HG02588 (cell line): ENCODE measurements around the gene FAM204A.
A peak's percentile ranks its signal among the peaks of the same experiment; 100 is the strongest.

Experiments
- ATAC-seq: cut with Tn5 transposase; IDR thresholded peaks from one replicate; pipeline ENCODE4 v1.9.1; 2021; ENCODE audit warnings: mild to moderate bottlenecking, moderate library complexity; ENCODE audit not compliant: unreplicated experiment

FAM204A gene

GRCh38 chr10:118341791-118342637, at the start of gene FAM204A:
FAM204A (minus strand) TSS chr10:118342324; CDS start chr10:118336415, 5,909 bp downstream.
- ATAC-seq, result peak; percentile 100

- ATAC-seq, result no peak
Observed at GRCh38 chr10:118383699-118384098, 41.6 kb upstream of the FAM204A start.

GRCh38 chr10:118383063-118383689, 41.1 kb upstream of the FAM204A start:
- no peak for ATAC-seq

- ATAC-seq, result no peak
Observed at GRCh38 chr10:118374404-118374803, 32.3 kb upstream of the FAM204A start.

GRCh38 chr10:118373786-118374185, 31.7 kb upstream of the FAM204A start:
- no peak for ATAC-seq

GRCh38 chr10:118370499-118370898, 28.4 kb upstream of the FAM204A start:
- ATAC-seq, result no peak

- no peak for ATAC-seq
Observed at GRCh38 chr10:118369641-118370205, 27.6 kb upstream of the FAM204A start.

GRCh38 chr10:118365702-118366101, 23.6 kb upstream of the FAM204A start:
- no peak for ATAC-seq

GRCh38 chr10:118362103-118362502, 20.0 kb upstream of the FAM204A start:
- no peak for ATAC-seq

GRCh38 chr10:118358327-118358726, 16.2 kb upstream of the FAM204A start:
- ATAC-seq, result no peak

GRCh38 chr10:118357841-118358240, 15.7 kb upstream of the FAM204A start:
- ATAC-seq, result no peak

GRCh38 chr10:118356628-118357027, 14.5 kb upstream of the FAM204A start:
- no peak for ATAC-seq

- no peak for ATAC-seq
Observed at GRCh38 chr10:118355234-118355633, 13.1 kb upstream of the FAM204A start.

- ATAC-seq, result no peak
Observed at GRCh38 chr10:118349235-118349634, 7.1 kb upstream of the FAM204A start.

- no peak for ATAC-seq
Observed at GRCh38 chr10:118343549-118343948, 1.4 kb upstream of the FAM204A start.

GRCh38 chr10:118343115-118343514, 991 bp upstream of the FAM204A start:
- ATAC-seq, result no peak

- no peak for ATAC-seq
Observed at GRCh38 chr10:118342638-118343020, 505 bp upstream of the FAM204A start.

- no peak for ATAC-seq
Observed at GRCh38 chr10:118340486-118340885, 1.6 kb downstream of the FAM204A start.

GRCh38 chr10:118339111-118339510, 3.0 kb downstream of the FAM204A start:
- ATAC-seq, result no peak

GRCh38 chr10:118337356-118337755, 4.8 kb downstream of the FAM204A start:
- ATAC-seq, result no peak

GRCh38 chr10:118333871-118334270, 8.3 kb downstream of the FAM204A start:
- ATAC-seq, result no peak
